Activated B cell treated with CpG ODN at 0.5 μM for 24 hours (primary cell): ENCODE data around the gene TTC33. TPM values are rescaled to one million over a fixed set of nuclear protein-coding genes. Genes with fewer than 3 reads are reported as not detected.

Source experiments
- ATAC-seq: fragments of 200-7000 bp; cut with Tn5 transposase; one replicate; pipeline ENCODE4 v1.10.0; 2021; ENCODE audit warnings: low read depth, mild to moderate bottlenecking, moderate library complexity
- CTCF ChIA-PET: fragments of 350-600 bp; sonication (Branson Sonifier 250); formaldehyde crosslinking; loops from one replicate; lab custom pipeline; 2021; ENCODE audit warnings: antibody characterized with exemption; lab: Charles Lee
- POLR2A ChIA-PET: fragments of 350-600 bp; sonication (Branson Sonifier 250); formaldehyde crosslinking; loops from one replicate; lab custom pipeline; 2021; ENCODE audit warnings: antibody characterized with exemption; lab: Charles Lee
- DNase-seq: peaks from one replicate; pipeline ENCODE4 v3.0.0; 2022
- H3K27ac Mint-ChIP-seq: one replicate; pipeline ENCODE4 v1.8.0; 2020; ENCODE audit warnings: mixed read lengths
- H3K27me3 Mint-ChIP-seq: one replicate; pipeline ENCODE4 v1.8.0; 2021; ENCODE audit warnings: mixed read lengths
- H3K36me3 Mint-ChIP-seq: one replicate; pipeline ENCODE4 v1.8.0; 2021; ENCODE audit warnings: low read depth, mixed read lengths
- H3K4me1 Mint-ChIP-seq: one replicate; pipeline ENCODE4 v1.8.0; 2021; ENCODE audit warnings: mixed read lengths
- H3K4me3 Mint-ChIP-seq: one replicate; pipeline ENCODE4 v1.8.0; 2020; ENCODE audit warnings: mild to moderate bottlenecking, mixed read lengths
- H3K9me3 Mint-ChIP-seq: one replicate; pipeline ENCODE4 v1.8.0; 2020; ENCODE audit warnings: mixed read lengths
- intact Hi-C: fragments of 100-400 bp; cut with micrococcal nuclease; formaldehyde crosslinking; loops from one replicate; pipeline ENCODE4 v1.15.1; 2024
- total RNA-seq: library from RNA; stranded (reverse); gene quantifications from 2 replicates; pipeline ENCODE4 v1.2.3, GENCODE V29; 2022
- TF ChIP-seq, protein P1 (sequence below): fragments of 200-600 bp; IDR thresholded peaks from one replicate; pipeline ENCODE4 v1.8.0; 2022; ENCODE audit warnings: antibody characterized with exemption, mild to moderate bottlenecking

TTC33 gene
- total RNA-seq, 1 donor from 2014 or later, result 9.2 TPM

DNA sequence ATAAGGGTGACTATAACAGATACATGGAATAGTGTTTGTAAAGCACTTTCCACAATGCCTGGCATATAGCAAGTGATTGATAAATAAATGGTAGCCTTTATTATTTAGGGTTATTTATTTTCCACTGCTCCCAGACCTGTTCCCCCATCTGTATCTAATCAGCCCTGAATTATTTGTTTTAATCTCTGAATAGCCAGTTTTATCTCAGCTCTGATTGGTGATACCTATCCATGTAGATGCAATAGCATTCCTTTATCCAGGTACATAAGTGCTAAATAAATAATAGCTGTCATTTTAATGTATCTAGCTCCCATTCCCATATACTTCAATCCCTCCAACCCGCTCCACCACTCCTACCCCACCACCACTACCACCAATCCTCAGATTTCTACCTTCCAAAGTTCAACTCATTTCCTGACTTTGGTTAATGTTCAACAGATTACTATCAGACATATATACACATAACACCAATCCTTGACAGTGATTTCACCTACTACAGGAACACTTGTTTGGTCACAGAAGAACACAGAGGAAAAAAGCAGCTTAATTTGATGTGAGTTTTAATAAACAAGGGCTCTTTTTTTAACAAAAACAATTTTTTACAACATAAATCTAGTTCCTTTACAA, 28.4 kb upstream of the TTC33 start:
- DNase-seq (no peak), ATAC-seq (no peak)
- Mint-ChIP-seq H3K4me1 (peaks cover 28% of the 10 kb centered on the region), H3K9me3 (peaks cover 2% of the 10 kb centered on the region), H3K4me3 (no peak overlapping the region), H3K36me3 (peaks cover 22% of the 10 kb centered on the region), H3K27ac (no peak overlapping the region), H3K27me3 (no peaks in the 10 kb centered on the region)
- intact Hi-C loops, result no loop called here
- POLR2A ChIA-PET, result no interaction called here
- TF ChIP-seq, protein P1, sequence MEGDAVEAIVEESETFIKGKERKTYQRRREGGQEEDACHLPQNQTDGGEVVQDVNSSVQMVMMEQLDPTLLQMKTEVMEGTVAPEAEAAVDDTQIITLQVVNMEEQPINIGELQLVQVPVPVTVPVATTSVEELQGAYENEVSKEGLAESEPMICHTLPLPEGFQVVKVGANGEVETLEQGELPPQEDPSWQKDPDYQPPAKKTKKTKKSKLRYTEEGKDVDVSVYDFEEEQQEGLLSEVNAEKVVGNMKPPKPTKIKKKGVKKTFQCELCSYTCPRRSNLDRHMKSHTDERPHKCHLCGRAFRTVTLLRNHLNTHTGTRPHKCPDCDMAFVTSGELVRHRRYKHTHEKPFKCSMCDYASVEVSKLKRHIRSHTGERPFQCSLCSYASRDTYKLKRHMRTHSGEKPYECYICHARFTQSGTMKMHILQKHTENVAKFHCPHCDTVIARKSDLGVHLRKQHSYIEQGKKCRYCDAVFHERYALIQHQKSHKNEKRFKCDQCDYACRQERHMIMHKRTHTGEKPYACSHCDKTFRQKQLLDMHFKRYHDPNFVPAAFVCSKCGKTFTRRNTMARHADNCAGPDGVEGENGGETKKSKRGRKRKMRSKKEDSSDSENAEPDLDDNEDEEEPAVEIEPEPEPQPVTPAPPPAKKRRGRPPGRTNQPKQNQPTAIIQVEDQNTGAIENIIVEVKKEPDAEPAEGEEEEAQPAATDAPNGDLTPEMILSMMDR, result no peak
- CTCF ChIA-PET, result no interaction called here

DNA sequence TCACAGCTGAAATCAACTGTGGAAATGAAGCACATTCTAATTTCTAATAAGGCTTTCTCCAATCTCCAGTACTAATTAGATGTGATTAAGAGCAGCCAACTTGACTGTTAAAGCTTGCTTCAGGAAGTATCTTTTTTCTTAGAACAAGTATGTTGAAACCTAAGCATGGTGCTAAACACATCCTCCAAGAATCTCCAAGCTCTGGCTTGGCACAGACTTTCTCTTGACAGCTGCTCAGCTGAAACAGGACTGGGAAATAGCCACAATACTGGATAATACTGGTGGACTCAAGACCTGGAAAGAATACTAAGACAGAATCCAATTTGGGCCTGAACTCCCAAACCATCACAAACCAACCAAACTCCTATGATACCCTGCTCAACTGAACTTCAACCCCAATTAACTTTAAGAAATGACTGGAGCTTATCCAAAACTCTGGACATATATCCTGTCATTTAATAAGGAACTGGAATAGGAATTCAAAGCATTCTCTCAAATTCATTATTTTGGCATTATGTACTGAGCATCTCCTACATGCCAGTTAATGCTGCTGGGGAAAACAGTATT, 26.2 kb upstream of the TTC33 start:
- peaks cover 12% of the 10 kb centered on the region for H3K36me3 Mint-ChIP-seq
- no peaks in the 10 kb centered on the region for H3K27me3 Mint-ChIP-seq
- intact Hi-C loops, result no loop called here
- ATAC-seq (no peak), DNase-seq (no peak)
- peaks cover 23% of the 10 kb centered on the region for H3K4me1 Mint-ChIP-seq
- H3K4me3 Mint-ChIP-seq, result no peak overlapping the region
- no peak overlapping the region for H3K27ac Mint-ChIP-seq
- CTCF ChIA-PET, result no interaction called here
- POLR2A ChIA-PET, result no interaction called here
- TF ChIP-seq, protein P1, result no peak
- H3K9me3 Mint-ChIP-seq, result no peaks in the 10 kb centered on the region

DNA sequence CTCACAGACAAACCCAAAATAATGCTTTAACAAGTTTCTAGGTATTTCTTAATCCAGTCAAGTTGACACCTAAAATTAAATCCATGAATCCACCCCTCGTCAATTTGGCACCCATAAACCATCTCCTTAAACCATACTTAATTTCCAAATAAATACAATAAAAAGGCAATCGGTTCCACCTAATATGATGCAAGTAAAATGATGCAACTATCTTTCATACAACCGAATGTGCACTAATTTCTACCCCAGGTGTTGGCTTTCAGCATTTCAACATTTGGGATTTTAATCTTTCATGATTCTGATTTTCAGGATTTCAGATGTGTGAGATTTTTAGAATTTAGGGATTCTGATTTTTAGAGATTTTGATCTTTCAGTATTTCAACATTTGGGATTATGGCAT, 25.1 kb upstream of the TTC33 start:
- ATAC-seq (no peak), DNase-seq (no peak)
- CTCF ChIA-PET, result no interaction called here
- Mint-ChIP-seq H3K27ac (no peak overlapping the region), H3K4me3 (no peak overlapping the region), H3K36me3 (peaks cover 21% of the 10 kb centered on the region), H3K4me1 (peaks cover 23% of the 10 kb centered on the region), H3K9me3 (no peaks in the 10 kb centered on the region), H3K27me3 (no peaks in the 10 kb centered on the region)
- POLR2A ChIA-PET, result no interaction called here
- intact Hi-C loops, result no loop called here
- TF ChIP-seq, protein P1, result no peak

DNA sequence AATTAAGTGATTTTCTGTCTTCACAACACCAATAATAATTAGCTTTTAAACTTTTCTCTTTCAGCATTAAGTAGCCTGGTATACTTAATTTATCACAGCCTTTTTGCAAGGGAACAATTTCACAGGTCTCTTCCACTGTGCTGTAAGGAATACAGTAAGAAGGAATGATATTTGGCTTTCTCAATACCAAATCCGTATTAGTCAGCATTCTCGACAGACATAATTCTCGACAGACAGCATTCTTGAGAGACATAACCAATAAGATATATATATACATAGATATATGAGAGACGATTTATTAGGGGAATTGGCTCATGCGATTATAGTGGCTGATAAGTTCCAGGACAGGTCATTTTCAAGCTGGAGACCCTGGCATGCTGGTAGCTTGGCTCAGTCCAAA, 24.4 kb upstream of the TTC33 start:
- H3K27me3 Mint-ChIP-seq, result no peaks in the 10 kb centered on the region
- H3K9me3 Mint-ChIP-seq, result no peaks in the 10 kb centered on the region
- H3K4me3 Mint-ChIP-seq, result no peak overlapping the region
- peaks cover 22% of the 10 kb centered on the region for H3K36me3 Mint-ChIP-seq
- ChIA-PET POLR2A (no interaction called here), CTCF (no interaction called here)
- ATAC-seq (no peak), DNase-seq (no peak)
- H3K4me1 Mint-ChIP-seq, result peaks cover 20% of the 10 kb centered on the region
- TF ChIP-seq, protein P1, result no peak
- intact Hi-C loops, result no loop called here
- no peak overlapping the region for H3K27ac Mint-ChIP-seq

DNA sequence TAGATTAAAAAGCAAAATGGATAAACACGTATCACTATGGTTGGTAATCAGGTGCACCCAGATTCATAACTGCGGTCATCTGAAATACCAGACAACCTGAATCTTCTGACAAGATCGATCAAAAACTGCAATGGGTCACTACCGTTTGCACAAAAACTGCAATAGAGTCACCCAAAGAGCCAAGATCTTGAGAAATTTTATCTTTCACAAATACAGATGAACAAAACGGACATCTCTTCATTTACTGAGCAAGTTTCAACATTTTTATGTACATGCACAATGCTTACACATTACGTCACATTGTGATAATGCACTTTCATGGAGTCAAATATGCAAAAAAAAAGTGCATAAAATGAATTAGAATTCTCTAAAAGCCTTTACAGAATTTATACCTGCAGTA, 23.8 kb upstream of the TTC33 start:
- TF ChIP-seq, protein P1, result no peak
- intact Hi-C loops, result no loop called here
- H3K9me3 Mint-ChIP-seq, result no peaks in the 10 kb centered on the region
- ChIA-PET CTCF (no interaction called here), POLR2A (no interaction called here)
- H3K4me1 Mint-ChIP-seq, result peaks cover 19% of the 10 kb centered on the region
- H3K36me3 Mint-ChIP-seq, result peaks cover 27% of the 10 kb centered on the region
- no peak overlapping the region for H3K4me3 Mint-ChIP-seq
- no peak for ATAC-seq
- H3K27ac Mint-ChIP-seq, result no peak overlapping the region
- no peak for DNase-seq
- no peaks in the 10 kb centered on the region for H3K27me3 Mint-ChIP-seq
